Kidney epithelial cell (primary cell): ENCODE results near the gene PEF1. TPM values are rescaled to one million over a fixed set of nuclear protein-coding genes. Genes with fewer than 3 reads are reported as not detected.

ENCODE experiments used
- DNase-seq: peaks from one replicate; pipeline ENCODE4 v3.0.0-alpha.2; 2010; ENCODE audit warnings: low read depth
- H3K27me3 ChIP-seq: 2 replicates; pipeline ENCODE4 v1.6.0; 2011; ENCODE audit warnings: low read length; ENCODE audit not compliant: control insufficient read depth, insufficient read depth
- H3K36me3 ChIP-seq: 2 replicates; pipeline ENCODE4 v1.5.1; 2011; ENCODE audit warnings: low read length; ENCODE audit not compliant: control insufficient read depth, insufficient read depth
- H3K4me3 ChIP-seq: 2 replicates; pipeline ENCODE4 v1.5.1; 2011; ENCODE audit warnings: low read depth, mild to moderate bottlenecking, control low read depth, low read length
- CTCF ChIP-seq: IDR thresholded peaks from 2 replicates; pipeline ENCODE4 v1.5.1; 2011; ENCODE audit warnings: mild to moderate bottlenecking, moderate library complexity, low read length, control low read depth, inconsistent platforms; ENCODE audit not compliant: insufficient read depth, poor library complexity, severe bottlenecking
- total RNA-seq: library from RNA; depleted of rRNA; stranded (reverse); fragments of >200 nt; gene quantifications from 2 replicates; pipeline ENCODE4 v1.2.3, GENCODE V29; 2015

Gene PEF1
- total RNA-seq, 1 donor from 2014 or later: 86.8 TPM

- DNase-seq: no peak
- no peaks in the 10 kb centered on the region for H3K27me3 ChIP-seq
- TF ChIP-seq CTCF: no peak
- H3K4me3 ChIP-seq: no peak overlapping the region
- no peaks in the 10 kb centered on the region for H3K36me3 ChIP-seq
Measured at GRCh38 chr1:31642366-31642765, 2.3 kb downstream of the PEF1 start.

GRCh38 chr1:31640964-31641363, 3.7 kb downstream of the PEF1 start:
- H3K27me3 ChIP-seq: no peaks in the 10 kb centered on the region
- TF ChIP-seq CTCF: no peak
- H3K36me3 ChIP-seq: no peaks in the 10 kb centered on the region
- no peak for DNase-seq
- no peak overlapping the region for H3K4me3 ChIP-seq

- H3K27me3 ChIP-seq: no peaks in the 10 kb centered on the region
- H3K4me3 ChIP-seq: no peak overlapping the region
- no peak for DNase-seq
- H3K36me3 ChIP-seq: no peaks in the 10 kb centered on the region
- no peak for TF ChIP-seq CTCF
Measured at GRCh38 chr1:31640179-31640578, 4.5 kb downstream of the PEF1 start.

GRCh38 chr1:31639543-31639942, 5.1 kb downstream of the PEF1 start:
- H3K27me3 ChIP-seq: no peaks in the 10 kb centered on the region
- DNase-seq: no peak
- TF ChIP-seq CTCF: no peak

GRCh38 chr1:31637915-31638673, 6.6 kb downstream of the PEF1 start:
- DNase-seq: no peak
- H3K36me3 ChIP-seq: no peaks in the 10 kb centered on the region

More at GRCh38 chr1:31639543-31639942, 5.1 kb downstream of the PEF1 start:
- Histone ChIP-seq H3K4me3 (no peak overlapping the region), H3K36me3 (no peaks in the 10 kb centered on the region)

More at GRCh38 chr1:31637915-31638673, 6.6 kb downstream of the PEF1 start:
- no peak for TF ChIP-seq CTCF
- Histone ChIP-seq H3K4me3 (no peak overlapping the region), H3K27me3 (no peaks in the 10 kb centered on the region)
